ENCODE results near the gene TCF20. TPM values are rescaled to one million over a fixed set of nuclear protein-coding genes. Genes with fewer than 3 reads are reported as not detected.

TCF20 gene
- polyA plus RNA-seq, result 1 to 10 TPM in 2 of 3 donors, under 1 TPM in 1; 0.12 to 2.4 (median 1.4) TPM

DNA sequence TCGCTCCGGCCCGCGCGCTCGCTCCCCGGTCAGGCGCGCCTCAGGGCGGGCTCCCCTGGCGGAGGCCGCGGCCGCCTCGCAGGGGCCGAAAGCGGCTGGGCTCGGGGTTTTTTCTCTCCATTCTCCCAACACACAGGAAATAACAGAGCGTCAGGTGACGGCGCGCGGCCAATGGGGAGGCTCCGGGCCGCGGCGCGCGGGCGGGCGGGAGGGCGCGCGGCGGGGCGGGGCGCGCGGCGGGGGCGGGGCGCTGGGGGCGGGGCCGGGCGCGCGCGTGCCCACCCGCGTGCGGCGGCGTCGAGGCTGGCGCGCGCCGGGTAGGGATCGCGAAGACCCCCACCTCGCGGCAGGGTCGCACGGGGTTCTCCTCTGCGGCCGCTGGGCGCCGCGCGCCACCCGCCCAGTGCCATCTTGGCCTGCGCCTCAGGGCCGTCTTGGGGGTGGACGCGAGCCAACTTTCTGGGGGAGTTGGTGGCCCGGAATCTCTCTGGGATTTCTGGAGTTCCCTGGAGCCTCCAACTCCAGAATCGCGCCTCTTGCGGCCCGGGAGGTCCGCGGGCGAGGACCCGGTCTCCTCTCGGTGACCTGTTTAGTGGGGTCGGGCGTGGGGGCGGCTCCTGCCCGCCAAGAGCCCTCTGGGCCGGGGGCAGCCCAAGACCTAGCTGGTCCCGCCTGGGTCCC lies at the start of gene TCF20:
Gene TCF20 (minus strand): TSS at position 144 of the 681 bp plus-strand sequence. CDS start 55,348 bp downstream, outside the sequence.
- Mint-ChIP-seq H3K9me3 (no peaks in the 10 kb centered on the region), H3K4me3 (peak within 1 kb of the TSS; percentile 88 to 95 (median 92)), H3K27ac (peak within 1 kb of the TSS; percentile 85 to 93 (median 88)), H3K36me3 (no peaks in the 10 kb centered on the region), H3K27me3 (ENCODE audit: low read depth in 3 of 3) (peaks cover 2 to 7% (median 3%) of the 10 kb centered on the region in 3 donors), H3K4me1 (peaks cover 21 to 27% of the 10 kb centered on the region in 2 donors)
- peak; percentile 81 to 85 (median 83) for DNase-seq

GRCh38 chr22:42319386-42319785 lies 48.9 kb upstream of the TCF20 start:
- Mint-ChIP-seq H3K27ac (peak overlapping the region in 2 of 6 donors; percentile 24 to 46), H3K36me3 (peaks cover 0 to under 1% (median 0%) of the 10 kb centered on the region in 3 donors), H3K4me1 (peaks cover 4 to 14% of the 10 kb centered on the region in 2 donors), H3K4me3 (no peak overlapping the region), H3K27me3 (ENCODE audit: low read depth in 3 of 3) (peaks cover 3 to 18% (median 17%) of the 10 kb centered on the region in 3 donors), H3K9me3 (no peaks in the 10 kb centered on the region)
- no peak for DNase-seq

DNA sequence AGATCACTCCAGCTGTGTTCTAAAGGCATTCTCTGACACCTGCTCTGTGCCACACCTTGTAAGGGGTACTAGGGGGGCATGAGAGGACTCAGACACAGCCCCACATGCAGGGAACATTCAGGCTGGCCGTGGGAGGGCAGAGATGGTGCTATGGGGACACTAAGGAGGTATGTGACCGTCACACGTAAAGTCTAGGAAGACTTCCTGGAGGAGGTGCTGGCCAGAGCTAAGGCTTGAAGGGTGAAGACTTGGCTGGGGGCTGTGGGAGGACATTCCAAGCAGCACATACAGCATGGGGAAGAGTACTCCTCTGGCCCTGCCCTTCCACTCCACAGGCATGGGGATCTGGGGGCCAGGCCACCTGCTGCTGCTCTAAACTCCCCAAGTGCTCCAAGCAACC lies 48.5 kb upstream of the TCF20 start:
- DNase-seq, result no peak
- H3K27ac Mint-ChIP-seq, result no peak overlapping the region
- H3K27me3 Mint-ChIP-seq (ENCODE audit: low read depth in 3 of 3), result peaks cover 3 to 15% (median 14%) of the 10 kb centered on the region in 3 donors
- H3K9me3 Mint-ChIP-seq, result no peaks in the 10 kb centered on the region
- peaks cover 2 to 12% of the 10 kb centered on the region in 2 donors for H3K4me1 Mint-ChIP-seq
- no peaks in the 10 kb centered on the region for H3K36me3 Mint-ChIP-seq
- H3K4me3 Mint-ChIP-seq, result no peak overlapping the region

DNA sequence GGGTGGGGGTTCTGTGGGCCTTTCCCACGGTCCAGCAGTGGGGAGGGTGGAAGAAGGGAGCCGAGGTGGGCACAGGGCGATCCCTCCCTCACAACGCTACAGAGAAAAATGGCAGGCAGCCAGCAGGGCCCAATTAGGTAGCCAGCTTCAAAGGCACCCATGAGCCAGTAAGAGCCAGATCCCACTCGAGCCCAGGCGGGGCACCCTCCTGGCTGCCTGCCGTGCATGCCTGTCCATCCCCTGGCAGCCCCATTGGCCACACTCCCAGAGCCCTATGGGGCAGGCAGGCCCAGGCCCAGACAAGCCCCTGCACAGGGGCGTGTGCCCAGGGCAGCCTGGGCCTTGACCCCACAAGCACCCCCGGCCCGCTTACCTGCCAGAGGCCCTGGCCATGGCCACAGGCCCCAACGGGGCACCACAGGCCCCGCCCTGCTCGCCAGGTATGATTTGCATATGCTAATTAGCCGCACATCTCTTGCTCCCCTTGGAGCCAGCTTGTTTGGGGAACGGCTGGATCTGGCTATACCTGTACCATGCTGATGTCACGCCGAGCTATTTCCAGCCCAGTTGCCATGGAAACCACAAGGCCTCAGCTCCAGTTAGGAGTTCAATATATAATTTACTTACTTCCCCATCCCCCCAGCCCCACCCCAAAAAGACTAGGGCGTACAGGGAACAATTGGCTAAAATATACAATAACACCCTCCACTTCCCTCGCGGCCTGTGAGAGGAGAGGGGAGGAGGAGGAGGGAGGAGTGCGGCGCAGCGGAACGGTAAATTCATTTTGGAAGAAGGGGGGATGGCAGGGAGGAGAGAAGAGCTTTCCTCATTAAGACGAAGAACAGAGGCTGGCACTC lies 47.5 kb upstream of the TCF20 start:
- DNase-seq, result no peak
- peak overlapping the region in 5 of 6 donors; percentile 82 to 95 (median 95) for H3K27ac Mint-ChIP-seq
- H3K4me3 Mint-ChIP-seq, result no peak overlapping the region
- no peaks in the 10 kb centered on the region for H3K9me3 Mint-ChIP-seq
- H3K27me3 Mint-ChIP-seq (ENCODE audit: low read depth in 3 of 3), result peaks cover 0 to 8% (median 8%) of the 10 kb centered on the region in 3 donors
- H3K4me1 Mint-ChIP-seq, result peaks cover 6 to 15% of the 10 kb centered on the region in 2 donors
- H3K36me3 Mint-ChIP-seq, result no peaks in the 10 kb centered on the region

GRCh38 chr22:42317008-42317407 lies 46.6 kb upstream of the TCF20 start:
- Mint-ChIP-seq H3K9me3 (no peaks in the 10 kb centered on the region), H3K27ac (peak overlapping the region; percentile 82 to 95 (median 94)), H3K27me3 (ENCODE audit: low read depth in 3 of 3) (peaks cover 0 to 4% (median 3%) of the 10 kb centered on the region in 3 donors), H3K4me3 (peak overlapping the region in 4 of 5 donors; percentile 64 to 82 (median 79)), H3K4me1 (peaks cover 6 to 15% of the 10 kb centered on the region in 2 donors), H3K36me3 (no peaks in the 10 kb centered on the region)
- peak; percentile 43 to 82 (median 48) for DNase-seq

DNA sequence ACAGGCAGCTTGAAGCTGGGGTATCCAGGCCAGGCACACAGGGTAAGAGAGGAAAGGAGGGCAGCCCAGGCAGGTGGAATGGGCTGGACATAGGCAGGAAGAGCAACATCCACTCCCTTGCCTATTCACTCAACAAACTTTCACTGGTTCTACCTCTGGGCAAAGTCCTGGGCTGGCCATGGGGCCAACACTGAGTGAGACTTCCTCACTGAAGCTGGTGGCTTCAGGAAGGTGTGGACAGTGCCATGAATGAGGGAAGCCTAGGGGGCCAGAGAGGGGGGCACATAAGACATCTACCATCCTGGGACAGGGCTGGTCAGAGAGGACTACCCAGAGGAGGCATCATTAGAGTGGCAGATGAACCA lies 44.9 kb upstream of the TCF20 start:
- H3K36me3 Mint-ChIP-seq, result no peaks in the 10 kb centered on the region
- peak overlapping the region in 3 of 5 donors; percentile 28 to 71 (median 69) for H3K4me3 Mint-ChIP-seq
- peaks cover 6 to 15% of the 10 kb centered on the region in 2 donors for H3K4me1 Mint-ChIP-seq
- H3K9me3 Mint-ChIP-seq, result no peaks in the 10 kb centered on the region
- H3K27ac Mint-ChIP-seq, result peak overlapping the region; percentile 27 to 95 (median 84)
- peaks cover 0 to 4% (median 3%) of the 10 kb centered on the region in 3 donors for H3K27me3 Mint-ChIP-seq (ENCODE audit: low read depth in 3 of 3)
- DNase-seq, result no peak

DNA sequence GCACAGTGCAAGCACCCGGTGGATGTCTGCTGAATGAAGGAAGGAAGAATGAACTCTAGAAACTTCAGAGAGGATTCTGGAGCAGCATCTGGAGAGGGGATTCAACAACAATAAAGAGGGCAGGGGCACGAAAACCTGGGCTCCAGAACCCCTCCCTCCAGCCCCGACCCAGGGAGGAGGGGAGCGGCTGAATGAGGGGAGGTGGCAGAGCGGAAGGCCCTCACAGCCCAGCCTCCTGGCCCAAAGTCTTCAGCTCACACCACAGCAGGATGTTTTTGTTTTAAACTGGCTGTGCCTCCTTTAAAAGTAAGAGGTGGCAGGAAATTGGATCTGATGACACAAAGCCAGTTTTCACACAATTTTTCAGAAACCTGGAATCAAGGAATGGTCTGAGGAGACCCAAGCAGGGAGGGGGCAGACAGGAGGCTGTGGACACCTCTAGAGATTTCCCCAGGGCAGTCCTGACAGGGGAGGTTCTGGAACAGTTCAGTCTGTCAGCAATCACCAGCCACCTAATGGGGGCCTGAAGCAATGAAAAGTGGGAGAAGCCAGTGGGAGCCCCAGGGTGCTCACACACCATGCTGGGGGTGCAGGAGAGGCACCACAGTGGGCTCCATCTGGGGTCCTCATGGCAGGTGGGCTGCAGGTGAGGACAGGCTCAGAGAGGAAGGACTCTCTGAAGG lies 44.4 kb upstream of the TCF20 start:
- H3K9me3 Mint-ChIP-seq, result no peaks in the 10 kb centered on the region
- peak overlapping the region; percentile 27 to 95 (median 79) for H3K27ac Mint-ChIP-seq
- H3K36me3 Mint-ChIP-seq, result no peaks in the 10 kb centered on the region
- DNase-seq, result peak in 1 of 3 donors; percentile 22
- peak overlapping the region in 3 of 5 donors; percentile 28 to 71 (median 69) for H3K4me3 Mint-ChIP-seq
- H3K4me1 Mint-ChIP-seq, result peaks cover 6 to 15% of the 10 kb centered on the region in 2 donors
- peaks cover 0 to 4% (median 3%) of the 10 kb centered on the region in 3 donors for H3K27me3 Mint-ChIP-seq (ENCODE audit: low read depth in 3 of 3)

DNA sequence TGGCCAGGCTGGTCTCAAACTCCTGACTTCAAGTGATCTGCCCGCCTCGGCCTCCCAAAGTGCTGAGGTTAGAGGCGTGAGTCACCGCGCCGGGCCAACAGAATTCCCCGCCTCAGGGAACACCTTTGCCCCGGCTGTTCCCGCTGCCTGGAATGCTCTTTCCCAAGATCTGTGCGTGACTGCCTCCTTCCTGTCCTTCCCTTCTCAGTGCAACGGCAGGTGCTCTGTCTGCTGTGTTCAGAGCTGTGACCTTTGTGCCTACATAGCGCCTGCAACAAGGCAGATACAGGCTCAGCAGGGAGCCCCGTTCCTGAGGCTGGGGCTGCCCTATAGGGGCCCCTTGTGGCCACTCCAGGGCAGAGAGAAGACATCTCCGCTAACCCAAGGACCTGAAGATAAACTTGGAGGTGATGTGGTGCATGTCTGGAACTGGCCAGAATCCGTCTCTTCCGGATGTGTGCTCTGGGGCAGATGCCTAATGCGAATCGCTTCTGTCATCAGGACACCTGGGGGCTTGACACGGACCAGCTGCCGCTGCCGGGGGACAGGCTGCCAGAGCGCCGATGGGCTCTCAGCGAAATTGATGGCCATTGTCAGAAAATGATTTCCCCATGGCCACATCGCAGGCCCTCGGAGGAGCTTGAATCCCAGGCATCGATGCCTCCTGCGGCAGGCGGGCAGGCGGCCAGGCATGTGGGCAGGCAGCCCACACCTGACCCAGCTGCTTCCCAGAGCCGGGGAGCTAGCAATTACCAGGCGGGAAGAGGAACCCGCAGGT lies 43.5 kb upstream of the TCF20 start:
- H3K27ac Mint-ChIP-seq, result peak overlapping the region in 3 of 6 donors; percentile 29 to 74 (median 31)
- H3K36me3 Mint-ChIP-seq, result no peaks in the 10 kb centered on the region
- DNase-seq, result peak in 2 of 3 donors; percentile 24 to 28
- H3K9me3 Mint-ChIP-seq, result no peaks in the 10 kb centered on the region
- H3K4me1 Mint-ChIP-seq, result peaks cover 6 to 15% of the 10 kb centered on the region in 2 donors
- H3K4me3 Mint-ChIP-seq, result peak overlapping the region in 4 of 5 donors; percentile 27 to 50 (median 28)
- H3K27me3 Mint-ChIP-seq (ENCODE audit: low read depth in 3 of 3), result peaks cover 0 to 4% (median 3%) of the 10 kb centered on the region in 3 donors

- H3K4me1 Mint-ChIP-seq, result peaks cover 6 to 15% of the 10 kb centered on the region in 2 donors
- no peaks in the 10 kb centered on the region for H3K9me3 Mint-ChIP-seq
- no peak for DNase-seq
- H3K4me3 Mint-ChIP-seq, result no peak overlapping the region
- peaks cover 0 to 4% (median 3%) of the 10 kb centered on the region in 3 donors for H3K27me3 Mint-ChIP-seq (ENCODE audit: low read depth in 3 of 3)
- no peak overlapping the region for H3K27ac Mint-ChIP-seq
- H3K36me3 Mint-ChIP-seq, result no peaks in the 10 kb centered on the region
Measured at GRCh38 chr22:42313204-42313603, 42.8 kb upstream of the TCF20 start.

- Mint-ChIP-seq H3K27me3 (ENCODE audit: low read depth in 3 of 3) (peaks cover under 1 to 3% (median 2%) of the 10 kb centered on the region in 3 donors), H3K4me3 (no peak overlapping the region), H3K4me1 (peaks cover 6 to 9% of the 10 kb centered on the region in 2 donors), H3K9me3 (no peaks in the 10 kb centered on the region), H3K27ac (no peak overlapping the region), H3K36me3 (no peaks in the 10 kb centered on the region)
- DNase-seq, result no peak
Measured at GRCh38 chr22:42310291-42311015, 40.0 kb upstream of the TCF20 start.

DNA sequence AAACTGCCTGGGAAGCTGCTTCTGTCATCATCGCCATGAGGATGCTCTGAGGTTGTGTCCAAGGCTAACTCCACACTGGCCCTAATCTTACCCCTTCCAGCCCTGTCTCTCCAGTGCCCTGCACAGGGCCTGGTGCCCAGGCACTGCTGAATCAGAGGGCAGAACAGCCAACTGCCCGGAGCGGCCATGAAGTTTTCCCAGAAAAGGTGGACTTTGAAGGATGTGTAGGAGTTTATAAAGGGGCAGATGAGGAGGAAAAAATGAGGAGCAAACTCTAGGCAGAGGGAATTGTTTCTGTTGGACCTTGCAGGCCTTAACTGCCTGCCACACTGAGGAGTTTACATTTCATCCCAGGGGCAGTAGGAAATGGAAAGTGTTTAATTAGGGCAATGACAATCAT lies 39.4 kb upstream of the TCF20 start:
- H3K27me3 Mint-ChIP-seq (ENCODE audit: low read depth in 3 of 3), result peaks cover 3% of the 10 kb centered on the region in 3 donors
- no peak overlapping the region for H3K27ac Mint-ChIP-seq
- H3K4me1 Mint-ChIP-seq, result peaks cover 5 to 6% of the 10 kb centered on the region in 2 donors
- DNase-seq, result no peak
- no peak overlapping the region for H3K4me3 Mint-ChIP-seq
- H3K9me3 Mint-ChIP-seq, result no peaks in the 10 kb centered on the region
- no peaks in the 10 kb centered on the region for H3K36me3 Mint-ChIP-seq

GRCh38 chr22:42308892-42309468 lies 38.5 kb upstream of the TCF20 start:
- no peak for DNase-seq
- Mint-ChIP-seq H3K4me3 (no peak overlapping the region), H3K27ac (no peak overlapping the region), H3K4me1 (peaks cover 3 to 4% of the 10 kb centered on the region in 2 donors), H3K9me3 (no peaks in the 10 kb centered on the region), H3K27me3 (ENCODE audit: low read depth in 3 of 3) (peaks cover 2 to 3% (median 3%) of the 10 kb centered on the region in 3 donors), H3K36me3 (no peaks in the 10 kb centered on the region)
